GM18867 (cell line): Measurements from ENCODE around the gene FRRS1.
"Not testable (repeated sequence)": the region's sequence is repeated elsewhere in the genome, so short reads cannot be mapped to it uniquely, and the experiment has no call there.

Experiments
- ATAC-seq: cut with Tn5 transposase; IDR thresholded peaks from one replicate; pipeline ENCODE4 v1.9.1; 2021; ENCODE audit warnings: mild to moderate bottlenecking, moderate library complexity; ENCODE audit not compliant: unreplicated experiment

FRRS1 gene

GRCh38 chr1:99768524-99769245, 2.2 kb upstream of the FRRS1 start:
- ATAC-seq: no peak

- no peak for ATAC-seq
Observed at GRCh38 chr1:99768104-99768503, 1.7 kb upstream of the FRRS1 start.

GRCh38 chr1:99764909-99765308, 1.5 kb downstream of the FRRS1 start:
- no peak for ATAC-seq

GRCh38 chr1:99764439-99764838, 2.0 kb downstream of the FRRS1 start:
- no peak for ATAC-seq

- ATAC-seq: no peak
Observed at GRCh38 chr1:99763956-99764355, 2.5 kb downstream of the FRRS1 start.

- no peak for ATAC-seq
Observed at GRCh38 chr1:99761774-99762173, 4.7 kb downstream of the FRRS1 start.

GRCh38 chr1:99759518-99760160, 6.8 kb downstream of the FRRS1 start:
- ATAC-seq: no peak

- ATAC-seq: not testable (repeated sequence)
Observed at GRCh38 chr1:99758686-99759517, 7.5 kb downstream of the FRRS1 start.

- peak; percentile 85 for ATAC-seq
Observed at GRCh38 chr1:99758073-99758511, 8.3 kb downstream of the FRRS1 start.

GRCh38 chr1:99756598-99756997, 9.8 kb downstream of the FRRS1 start:
- ATAC-seq: no peak

GRCh38 chr1:99755664-99756063, 10.8 kb downstream of the FRRS1 start:
- no peak for ATAC-seq

GRCh38 chr1:99754697-99755096, 11.7 kb downstream of the FRRS1 start:
- ATAC-seq: no peak

- no peak for ATAC-seq
Observed at GRCh38 chr1:99754055-99754626, 12.3 kb downstream of the FRRS1 start.

- ATAC-seq: peak; percentile 77
Observed at GRCh38 chr1:99751877-99752504, 14.4 kb downstream of the FRRS1 start.

GRCh38 chr1:99749504-99750347, 16.7 kb downstream of the FRRS1 start:
- ATAC-seq: peak; percentile 79

- no peak for ATAC-seq
Observed at GRCh38 chr1:99748419-99748818, 18.0 kb downstream of the FRRS1 start.

GRCh38 chr1:99745684-99746083, 20.8 kb downstream of the FRRS1 start:
- ATAC-seq: no peak

GRCh38 chr1:99745061-99745460, 21.4 kb downstream of the FRRS1 start:
- ATAC-seq: no peak

- ATAC-seq: no peak
Observed at GRCh38 chr1:99740141-99740540, 26.3 kb downstream of the FRRS1 start.
